Measurements from ENCODE around the gene PLEKHA4.
"Not testable (repeated sequence)": the region's sequence is repeated elsewhere in the genome, so short reads cannot be mapped to it uniquely, and the experiment has no call there.

The PLEKHA4 gene

GRCh38 chr19:48861313-48861712, 7.1 kb downstream of the PLEKHA4 start:
- WGBS (ENCODE audit: insufficient coverage, insufficient read length) = no CpG with 5 or more reads among the region's 18 CpGs
- H3K27ac ChIP-seq (ENCODE audit: low read length) = no peak overlapping the region
- H3K36me3 ChIP-seq (ENCODE audit: control insufficient read depth, insufficient read depth, low read length) = no peaks in the 10 kb centered on the region
- H3K4me1 ChIP-seq (ENCODE audit: control insufficient read depth, insufficient read depth, low read length) = no peaks in the 10 kb centered on the region
- no peak for DNase-seq (ENCODE audit: low read depth, low spot score)
- no peaks in the 10 kb centered on the region for H3K27me3 ChIP-seq (ENCODE audit: control insufficient read depth, insufficient read depth, low read length)
- no peak overlapping the region for H3K4me3 ChIP-seq (ENCODE audit: low read length)
- no peaks in the 10 kb centered on the region for H3K9me3 ChIP-seq (ENCODE audit: control insufficient read depth, insufficient read depth, low read length)

- Histone ChIP-seq H3K27me3 (ENCODE audit: control insufficient read depth, insufficient read depth, low read length) (no peaks in the 10 kb centered on the region), H3K36me3 (ENCODE audit: control insufficient read depth, insufficient read depth, low read length) (no peaks in the 10 kb centered on the region), H3K4me3 (ENCODE audit: low read length) (no peak overlapping the region), H3K27ac (ENCODE audit: low read length) (no peak overlapping the region), H3K4me1 (ENCODE audit: control insufficient read depth, insufficient read depth, low read length) (no peaks in the 10 kb centered on the region), H3K9me3 (ENCODE audit: control insufficient read depth, insufficient read depth, low read length) (no peaks in the 10 kb centered on the region)
- WGBS (ENCODE audit: insufficient coverage, insufficient read length) = no CpG with 5 or more reads among the region's 30 CpGs
- no peak for DNase-seq (ENCODE audit: low read depth, low spot score)
These were observed 8.5 kb downstream of the PLEKHA4 start for GRCh38 chr19:48859711-48860572.

DNA sequence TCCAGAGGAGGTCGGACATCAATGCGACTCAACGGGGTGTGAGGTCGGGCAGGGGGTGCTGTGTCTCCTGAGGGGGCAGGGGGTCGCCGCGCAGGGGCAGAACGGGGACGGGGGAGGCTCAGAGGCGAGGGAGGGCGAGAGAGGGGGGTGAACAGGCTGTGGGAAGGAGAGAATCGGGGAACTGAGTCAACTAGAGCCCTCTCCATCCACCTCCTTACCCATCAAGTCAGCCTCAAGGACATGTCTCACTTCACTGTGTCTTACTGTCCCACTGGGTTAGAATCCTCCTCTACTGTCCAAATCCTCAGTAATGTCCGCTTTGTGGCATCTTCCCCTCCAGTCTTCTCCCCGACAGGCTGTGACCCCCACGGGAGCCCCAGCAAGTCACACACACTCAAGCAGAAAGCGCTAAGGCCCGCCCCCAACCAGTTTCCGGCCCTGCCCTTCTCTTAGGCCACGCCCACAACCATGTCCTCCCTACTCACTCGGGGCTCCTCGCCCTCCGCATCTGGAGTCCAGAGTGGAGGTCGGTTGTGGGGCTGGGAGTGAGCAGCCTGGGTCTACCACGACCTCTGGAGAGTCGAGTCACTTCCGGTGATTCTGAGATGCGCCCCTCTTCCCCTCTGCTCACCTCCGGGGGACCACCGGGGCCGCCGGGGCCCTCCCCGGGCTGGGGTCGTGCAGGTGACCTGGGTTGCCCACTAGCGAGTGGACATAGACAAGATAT, 9.3 kb downstream of the PLEKHA4 start:
- H3K27ac ChIP-seq (ENCODE audit: low read length) = no peak overlapping the region
- no peak for DNase-seq (ENCODE audit: low read depth, low spot score)
- WGBS (ENCODE audit: insufficient coverage, insufficient read length) = no CpG with 5 or more reads among the region's 34 CpGs

GRCh38 chr19:48856921-48857320, 11.5 kb downstream of the PLEKHA4 start:
- Histone ChIP-seq H3K9me3 (ENCODE audit: control insufficient read depth, insufficient read depth, low read length) (no peaks in the 10 kb centered on the region), H3K4me3 (ENCODE audit: low read length) (no peak overlapping the region), H3K36me3 (ENCODE audit: control insufficient read depth, insufficient read depth, low read length) (no peaks in the 10 kb centered on the region), H3K27ac (ENCODE audit: low read length) (no peak overlapping the region), H3K4me1 (ENCODE audit: control insufficient read depth, insufficient read depth, low read length) (no peaks in the 10 kb centered on the region; the same call in 1 of the 2 replicates), H3K27me3 (ENCODE audit: control insufficient read depth, insufficient read depth, low read length) (no peaks in the 10 kb centered on the region)
- WGBS (ENCODE audit: insufficient coverage, insufficient read length) = 100% methylated on average over 3 of the region's 6 CpGs
- no peak for DNase-seq (ENCODE audit: low read depth, low spot score)

More for the DNA sequence above, 9.3 kb downstream of the PLEKHA4 start:
- Histone ChIP-seq H3K4me1 (ENCODE audit: control insufficient read depth, insufficient read depth, low read length) (no peaks in the 10 kb centered on the region), H3K9me3 (ENCODE audit: control insufficient read depth, insufficient read depth, low read length) (no peaks in the 10 kb centered on the region), H3K36me3 (ENCODE audit: control insufficient read depth, insufficient read depth, low read length) (no peaks in the 10 kb centered on the region), H3K27me3 (ENCODE audit: control insufficient read depth, insufficient read depth, low read length) (no peaks in the 10 kb centered on the region), H3K4me3 (ENCODE audit: low read length) (no peak overlapping the region)

DNA sequence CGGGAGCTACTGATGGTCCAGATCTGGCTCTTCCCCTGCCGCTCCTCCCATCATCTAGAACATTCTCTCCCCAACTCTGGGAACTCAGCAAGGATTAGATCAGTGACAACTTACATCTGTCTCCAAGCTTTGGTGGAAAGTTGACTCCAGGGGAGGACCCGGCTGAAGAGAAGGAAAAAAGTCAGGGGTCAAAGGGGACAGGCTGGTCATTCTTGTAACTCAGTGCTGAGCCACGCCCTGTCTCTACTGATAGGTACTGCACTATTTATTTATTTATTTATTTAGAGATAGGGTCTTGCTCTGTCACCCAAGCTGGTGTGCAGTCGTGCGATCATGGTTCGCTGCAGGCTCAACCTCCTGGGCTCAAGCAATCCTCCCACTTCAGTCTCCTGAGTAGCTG, 14.3 kb downstream of the PLEKHA4 start:
- DNase-seq (ENCODE audit: low read depth, low spot score) = no peak
- H3K4me3 ChIP-seq (ENCODE audit: low read length) = no peak overlapping the region
- H3K27me3 ChIP-seq (ENCODE audit: control insufficient read depth, insufficient read depth, low read length) = no peaks in the 10 kb centered on the region
- no peaks in the 10 kb centered on the region; the same call in 1 of the 2 replicates for H3K4me1 ChIP-seq (ENCODE audit: control insufficient read depth, insufficient read depth, low read length)
- no peak overlapping the region for H3K27ac ChIP-seq (ENCODE audit: low read length)
- H3K9me3 ChIP-seq (ENCODE audit: control insufficient read depth, insufficient read depth, low read length) = no peaks in the 10 kb centered on the region
- H3K36me3 ChIP-seq (ENCODE audit: control insufficient read depth, insufficient read depth, low read length) = no peaks in the 10 kb centered on the region
- no CpG with 5 or more reads among the region's 7 CpGs for WGBS (ENCODE audit: insufficient coverage, insufficient read length)

DNA sequence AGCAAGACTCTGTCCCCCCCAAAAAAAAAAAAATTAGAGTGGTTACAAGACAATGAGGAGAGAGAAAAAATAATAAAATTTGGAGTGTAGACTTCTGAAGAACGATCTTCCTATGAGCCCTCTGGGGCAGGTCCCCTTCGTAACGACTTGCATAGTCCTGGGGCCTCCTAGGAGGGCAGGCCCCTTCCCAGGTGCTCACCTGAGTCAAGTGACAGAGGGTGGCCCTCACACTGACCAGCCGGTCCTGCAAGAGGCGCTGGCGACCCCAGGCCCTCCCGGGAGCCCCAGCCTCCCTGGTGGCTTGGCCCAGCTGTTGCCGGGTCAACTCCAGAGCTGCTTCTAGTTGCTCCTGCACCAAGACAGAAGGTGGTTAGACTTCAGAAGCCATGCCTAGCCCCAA, 14.9 kb downstream of the PLEKHA4 start:
- no peak overlapping the region for H3K4me3 ChIP-seq (ENCODE audit: low read length)
- H3K27ac ChIP-seq (ENCODE audit: low read length) = no peak overlapping the region
- no peaks in the 10 kb centered on the region; the same call in 1 of the 2 replicates for H3K4me1 ChIP-seq (ENCODE audit: control insufficient read depth, insufficient read depth, low read length)
- no peaks in the 10 kb centered on the region for H3K27me3 ChIP-seq (ENCODE audit: control insufficient read depth, insufficient read depth, low read length)
- WGBS (ENCODE audit: insufficient coverage, insufficient read length) = no CpG with 5 or more reads among the region's 8 CpGs
- H3K9me3 ChIP-seq (ENCODE audit: control insufficient read depth, insufficient read depth, low read length) = no peaks in the 10 kb centered on the region
- no peaks in the 10 kb centered on the region for H3K36me3 ChIP-seq (ENCODE audit: control insufficient read depth, insufficient read depth, low read length)
- DNase-seq (ENCODE audit: low read depth, low spot score) = no peak

- DNase-seq (ENCODE audit: low read depth, low spot score) = no peak
- WGBS (ENCODE audit: insufficient coverage, insufficient read length) = no CpG with 5 or more reads among the region's 4 CpGs
- no peak overlapping the region for H3K27ac ChIP-seq (ENCODE audit: low read length)
These were observed 16.1 kb downstream of the PLEKHA4 start for GRCh38 chr19:48852292-48852691.

DNA sequence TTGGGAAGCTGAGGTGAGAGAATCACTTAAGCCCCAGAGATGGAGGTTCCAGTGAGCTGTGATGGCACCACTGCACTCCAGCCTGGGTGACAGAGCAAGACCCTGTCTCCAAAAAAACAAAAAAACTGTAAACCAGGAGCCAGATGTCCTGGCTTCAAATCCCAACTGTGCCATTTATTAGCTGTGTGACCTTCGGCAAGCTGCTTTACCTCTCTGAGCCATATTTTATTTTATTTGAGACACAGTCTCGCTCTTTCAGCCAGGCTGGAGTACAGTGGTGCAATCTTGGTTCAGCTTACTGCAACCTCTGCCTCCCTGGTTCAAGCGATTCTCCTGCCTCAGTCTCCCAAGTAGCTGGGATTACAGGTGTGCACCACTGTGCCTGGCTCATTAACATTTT, 21.8 kb downstream of the PLEKHA4 start:
- H3K9me3 ChIP-seq (ENCODE audit: control insufficient read depth, insufficient read depth, low read length); H3K4me3 ChIP-seq (ENCODE audit: low read length); DNase-seq (ENCODE audit: low read depth, low spot score); H3K27ac ChIP-seq (ENCODE audit: low read length); H3K4me1 ChIP-seq (ENCODE audit: control insufficient read depth, insufficient read depth, low read length); H3K36me3 ChIP-seq (ENCODE audit: control insufficient read depth, insufficient read depth, low read length); H3K27me3 ChIP-seq (ENCODE audit: control insufficient read depth, insufficient read depth, low read length): not testable (repeated sequence)
- no CpG with 5 or more reads among the region's 3 CpGs for WGBS (ENCODE audit: insufficient coverage, insufficient read length)

More at GRCh38 chr19:48852292-48852691, 16.1 kb downstream of the PLEKHA4 start:
- H3K36me3 ChIP-seq (ENCODE audit: control insufficient read depth, insufficient read depth, low read length) = peaks cover 2% of the 10 kb centered on the region; the same call in 1 of the 2 replicates
- no peaks in the 10 kb centered on the region; the same call in 1 of the 2 replicates for H3K4me1 ChIP-seq (ENCODE audit: control insufficient read depth, insufficient read depth, low read length)
- no peaks in the 10 kb centered on the region for H3K9me3 ChIP-seq (ENCODE audit: control insufficient read depth, insufficient read depth, low read length)
- no peak overlapping the region for H3K4me3 ChIP-seq (ENCODE audit: low read length)
- H3K27me3 ChIP-seq (ENCODE audit: control insufficient read depth, insufficient read depth, low read length) = no peaks in the 10 kb centered on the region

DNA sequence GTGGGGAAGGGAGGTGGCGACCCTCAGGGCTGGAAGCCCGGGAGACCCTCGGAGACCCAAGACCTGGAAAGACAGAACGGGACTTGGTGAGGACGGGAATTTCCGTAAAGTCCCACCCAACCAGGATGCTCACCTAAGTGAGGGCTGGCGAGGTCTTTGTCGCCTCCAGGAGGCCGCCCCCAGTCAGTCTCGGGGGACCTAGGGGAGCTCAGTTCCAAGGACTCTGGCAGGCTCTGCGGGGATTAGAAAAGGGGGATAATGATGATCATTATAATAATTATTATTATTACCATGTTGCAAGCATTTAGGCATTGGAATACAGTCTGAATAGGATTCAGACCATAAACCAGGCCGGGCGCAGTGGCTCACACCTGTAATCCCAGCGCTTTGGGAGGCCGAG, 23.0 kb downstream of the PLEKHA4 start:
- H3K4me1 ChIP-seq (ENCODE audit: control insufficient read depth, insufficient read depth, low read length) = no peaks in the 10 kb centered on the region
- no CpG with 5 or more reads among the region's 15 CpGs for WGBS (ENCODE audit: insufficient coverage, insufficient read length)
- no peak for DNase-seq (ENCODE audit: low read depth, low spot score)

DNA sequence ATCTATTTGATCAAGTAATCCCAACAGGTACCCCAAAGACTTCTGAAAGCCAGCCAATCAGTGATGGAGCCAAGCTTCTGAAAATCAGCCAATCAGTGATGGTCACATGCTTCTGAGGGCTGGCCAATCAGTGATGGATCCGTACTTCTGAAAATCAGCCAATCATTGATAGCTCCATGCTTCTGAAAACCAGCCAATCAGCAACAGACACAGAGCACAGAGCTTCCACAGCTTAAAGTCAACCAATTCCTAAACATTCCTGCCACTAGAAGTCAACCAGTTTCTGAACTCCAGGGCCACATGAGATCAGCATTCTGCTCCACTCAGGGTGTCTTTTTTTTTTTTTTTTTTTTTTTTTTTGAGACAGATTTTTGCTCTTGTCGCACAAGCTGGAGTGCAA, 23.9 kb downstream of the PLEKHA4 start:
- H3K27me3 ChIP-seq (ENCODE audit: control insufficient read depth, insufficient read depth, low read length) = no peaks in the 10 kb centered on the region
- no peak overlapping the region for H3K4me3 ChIP-seq (ENCODE audit: low read length)
- no CpG with 5 or more reads among the region's 2 CpGs for WGBS (ENCODE audit: insufficient coverage, insufficient read length)
- no peaks in the 10 kb centered on the region for H3K9me3 ChIP-seq (ENCODE audit: control insufficient read depth, insufficient read depth, low read length)
- peaks cover 2% of the 10 kb centered on the region; the same call in 1 of the 2 replicates for H3K36me3 ChIP-seq (ENCODE audit: control insufficient read depth, insufficient read depth, low read length)
- H3K27ac ChIP-seq (ENCODE audit: low read length) = no peak overlapping the region
- no peak for DNase-seq (ENCODE audit: low read depth, low spot score)
- no peaks in the 10 kb centered on the region for H3K4me1 ChIP-seq (ENCODE audit: control insufficient read depth, insufficient read depth, low read length)

More for the DNA sequence above, 23.0 kb downstream of the PLEKHA4 start:
- H3K27ac ChIP-seq (ENCODE audit: low read length) = no peak overlapping the region
- H3K9me3 ChIP-seq (ENCODE audit: control insufficient read depth, insufficient read depth, low read length) = no peaks in the 10 kb centered on the region
- H3K27me3 ChIP-seq (ENCODE audit: control insufficient read depth, insufficient read depth, low read length) = no peaks in the 10 kb centered on the region
- peaks cover 2% of the 10 kb centered on the region; the same call in 1 of the 2 replicates for H3K36me3 ChIP-seq (ENCODE audit: control insufficient read depth, insufficient read depth, low read length)
- H3K4me3 ChIP-seq (ENCODE audit: low read length) = no peak overlapping the region
